Trophoblast cell (in vitro differentiated cells and primary cell): Measurements from ENCODE around the gene DDT.
"Not testable (repeated sequence)": the region's sequence is repeated elsewhere in the genome, so short reads cannot be mapped to it uniquely, and the experiment has no call there.

ENCODE experiments used
- DNase-seq, 2 donors: peaks; one replicate each; pipeline ENCODE4 v3.0.0-alpha.2; 2016
- H2AFZ ChIP-seq: 2 replicates; pipeline ENCODE4 v1.6.1; 2013; ENCODE audit warnings: low read length, moderate library complexity, mild to moderate bottlenecking; ENCODE audit not compliant: insufficient read depth, poor library complexity
- H2AK5ac ChIP-seq: 2 replicates; pipeline ENCODE4 v1.6.1; 2013; ENCODE audit warnings: mild to moderate bottlenecking, low read length
- H2BK120ac ChIP-seq: 2 replicates; pipeline ENCODE4 v1.6.1; 2013; ENCODE audit warnings: low read length, mild to moderate bottlenecking, moderate library complexity; ENCODE audit not compliant: insufficient read depth, poor library complexity
- H2BK12ac ChIP-seq: 2 replicates; pipeline ENCODE4 v1.6.1; 2013; ENCODE audit warnings: mild to moderate bottlenecking, low read length, moderate library complexity
- H2BK5ac ChIP-seq: 2 replicates; pipeline ENCODE4 v1.6.1; 2013; ENCODE audit warnings: low read length, low read depth, moderate library complexity, mild to moderate bottlenecking; ENCODE audit not compliant: poor library complexity
- H3K14ac ChIP-seq: 2 replicates; pipeline ENCODE4 v1.6.1; 2013; ENCODE audit warnings: mild to moderate bottlenecking, low read length
- H3K18ac ChIP-seq: 2 replicates; pipeline ENCODE4 v1.6.1; 2013; ENCODE audit warnings: mild to moderate bottlenecking, low read length
- H3K23ac ChIP-seq: 2 replicates; pipeline ENCODE4 v1.6.1; 2013; ENCODE audit warnings: low read length
- H3K27ac ChIP-seq: 2 replicates; pipeline ENCODE4 v1.5.1; 2013; ENCODE audit warnings: low read depth, mild to moderate bottlenecking, inconsistent platforms, low read length, moderate library complexity
- H3K27me3 ChIP-seq: 2 replicates; pipeline ENCODE4 v1.6.1; 2013; ENCODE audit warnings: inconsistent platforms, mild to moderate bottlenecking, low read length, moderate library complexity; ENCODE audit not compliant: insufficient read depth
- H3K36me3 ChIP-seq, 2 experiments: 1 replicate in 1 of 2; 2 replicates in 1 of 2; pipeline ENCODE4 v1.6.1; 2013; ENCODE audit warnings: low read length in 2 of 2, mild to moderate bottlenecking in 2 of 2, moderate library complexity in 1 of 2; ENCODE audit not compliant: insufficient read depth in 2 of 2, control insufficient read depth in 1 of 2
- H3K4ac ChIP-seq: 2 replicates; pipeline ENCODE4 v1.6.1; 2013; ENCODE audit warnings: low read depth, mild to moderate bottlenecking, low read length, moderate library complexity
- H3K4me1 ChIP-seq, 2 experiments: 1 replicate in 1 of 2; 2 replicates in 1 of 2; pipeline ENCODE4 v1.6.1; 2013; ENCODE audit warnings: low read length in 2 of 2, mild to moderate bottlenecking in 2 of 2, moderate library complexity in 1 of 2; ENCODE audit not compliant: insufficient read depth in 2 of 2, control insufficient read depth in 1 of 2
- H3K4me2 ChIP-seq: 2 replicates; pipeline ENCODE4 v1.6.1; 2013; ENCODE audit warnings: inconsistent platforms, mild to moderate bottlenecking, low read length, moderate library complexity
- H3K4me3 ChIP-seq: 2 replicates; pipeline ENCODE4 v1.5.1; 2013; ENCODE audit warnings: mild to moderate bottlenecking, low read depth, low read length, inconsistent platforms
- H3K79me1 ChIP-seq: one replicate; pipeline ENCODE4 v1.6.1; 2013; ENCODE audit warnings: low read length
- H3K79me2 ChIP-seq: 2 replicates; pipeline ENCODE4 v1.6.1; 2013; ENCODE audit warnings: low read length, mild to moderate bottlenecking; ENCODE audit not compliant: control insufficient read depth, insufficient read depth, poor library complexity
- H3K9ac ChIP-seq: 2 replicates; pipeline ENCODE4 v1.6.1; 2013; ENCODE audit warnings: mild to moderate bottlenecking, low read length
- H3K9me3 ChIP-seq: 2 replicates; pipeline ENCODE4 v1.6.1; 2013; ENCODE audit warnings: low read depth, mild to moderate bottlenecking, control low read depth, inconsistent platforms, low read length; ENCODE audit not compliant: insufficient read depth
- H4K12ac ChIP-seq: 2 replicates; pipeline ENCODE4 v1.6.1; 2013; ENCODE audit warnings: low read depth, mild to moderate bottlenecking, low read length, moderate library complexity
- H4K8ac ChIP-seq: 2 replicates; pipeline ENCODE4 v1.6.1; 2013; ENCODE audit warnings: low read depth, mild to moderate bottlenecking, low read length, moderate library complexity
- H4K91ac ChIP-seq: one replicate; pipeline ENCODE4 v1.6.1; 2013; ENCODE audit warnings: low read depth, mild to moderate bottlenecking, low read length, moderate library complexity
- WGBS: extraction: QIAGEN DNeasy Blood & Tissue Kit; methylation state at CpG from one replicate; pipeline ENCODE4 v1.1.7; 2013; ENCODE audit warnings: missing lambda C conversion rate; ENCODE audit not compliant: insufficient read length, insufficient coverage; ENCODE audit errors: extremely low coverage; 5-methylcytosine and 5-hydroxymethylcytosine counted together

DDT gene

DNA sequence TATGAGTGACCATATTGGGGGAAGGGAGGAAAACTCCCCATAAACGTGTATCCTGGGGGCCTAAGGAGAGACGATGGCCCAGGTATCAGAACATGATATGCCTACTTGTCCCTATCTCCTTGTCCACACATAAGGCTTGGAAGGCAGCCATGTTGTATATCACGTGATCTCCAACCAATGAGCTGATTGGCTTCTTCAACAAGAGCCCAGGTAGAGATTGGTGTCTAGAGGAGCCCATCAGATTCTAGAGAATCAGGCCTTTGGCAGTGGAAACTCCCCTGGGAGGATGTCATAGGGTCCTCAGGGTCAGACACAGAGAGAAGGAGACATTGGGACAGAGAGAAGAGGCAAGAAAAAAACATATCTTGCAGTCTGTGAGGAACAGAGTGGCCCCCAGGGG, 26.9 kb downstream of the DDT start:
- no CpG with 5 or more reads among the region's 3 CpGs for WGBS
- H4K91ac ChIP-seq = not testable (repeated sequence)

GRCh38 chr22:23940166-23940565, 34.1 kb downstream of the DDT start:
- WGBS = no CpG with 5 or more reads among the region's 14 CpGs
- not testable (repeated sequence) for H3K27me3 ChIP-seq, H2AFZ ChIP-seq, DNase-seq, H4K12ac ChIP-seq, H2BK120ac ChIP-seq, H3K9me3 ChIP-seq, H4K8ac ChIP-seq, H2BK12ac ChIP-seq, H3K79me1 ChIP-seq, H3K4ac ChIP-seq, H3K4me2 ChIP-seq, H3K36me3 ChIP-seq, H3K79me2 ChIP-seq, H3K23ac ChIP-seq, H3K9ac ChIP-seq, H2AK5ac ChIP-seq, H2BK5ac ChIP-seq, H3K27ac ChIP-seq, H3K18ac ChIP-seq, H3K4me3 ChIP-seq, H3K4me1 ChIP-seq, H3K14ac ChIP-seq, H4K91ac ChIP-seq

More for the DNA sequence above, 26.9 kb downstream of the DDT start:
- H3K18ac ChIP-seq, H2AFZ ChIP-seq, H2BK120ac ChIP-seq, DNase-seq, H3K27me3 ChIP-seq, H3K79me2 ChIP-seq, H4K12ac ChIP-seq, H3K79me1 ChIP-seq, H2BK12ac ChIP-seq, H3K4ac ChIP-seq, H2AK5ac ChIP-seq, H4K8ac ChIP-seq, H3K4me3 ChIP-seq, H3K4me2 ChIP-seq, H3K4me1 ChIP-seq, H3K9ac ChIP-seq, H3K36me3 ChIP-seq, H3K23ac ChIP-seq, H3K14ac ChIP-seq, H3K9me3 ChIP-seq, H2BK5ac ChIP-seq, H3K27ac ChIP-seq: not testable (repeated sequence)

GRCh38 chr22:23939017-23939357, 35.3 kb downstream of the DDT start:
- H3K27ac ChIP-seq = no peak overlapping the region
- H2BK120ac ChIP-seq = no peak overlapping the region
- H3K4ac ChIP-seq = no peak overlapping the region
- H2AFZ ChIP-seq = no peak overlapping the region
- no CpG with 5 or more reads among the region's 3 CpGs for WGBS
- H2BK5ac ChIP-seq = no peak overlapping the region
- no peak overlapping the region for H4K12ac ChIP-seq
- no peak overlapping the region for H3K18ac ChIP-seq
- no peaks in the 10 kb centered on the region for H3K9me3 ChIP-seq
- no peaks in the 10 kb centered on the region for H3K79me2 ChIP-seq
- no peak overlapping the region for H4K8ac ChIP-seq
- no peak overlapping the region for H3K14ac ChIP-seq
- no peak overlapping the region for H3K4me3 ChIP-seq
- no peaks in the 10 kb centered on the region for H3K4me1 ChIP-seq
- H3K4me2 ChIP-seq = no peak overlapping the region
- DNase-seq = no peak
- H3K79me1 ChIP-seq = no peaks in the 10 kb centered on the region
- H3K9ac ChIP-seq = no peak overlapping the region
- no peaks in the 10 kb centered on the region for H3K36me3 ChIP-seq
- no peak overlapping the region for H2AK5ac ChIP-seq
- no peak overlapping the region for H2BK12ac ChIP-seq
- H3K27me3 ChIP-seq = no peaks in the 10 kb centered on the region
- H4K91ac ChIP-seq = no peak overlapping the region
- H3K23ac ChIP-seq = no peak overlapping the region

DNA sequence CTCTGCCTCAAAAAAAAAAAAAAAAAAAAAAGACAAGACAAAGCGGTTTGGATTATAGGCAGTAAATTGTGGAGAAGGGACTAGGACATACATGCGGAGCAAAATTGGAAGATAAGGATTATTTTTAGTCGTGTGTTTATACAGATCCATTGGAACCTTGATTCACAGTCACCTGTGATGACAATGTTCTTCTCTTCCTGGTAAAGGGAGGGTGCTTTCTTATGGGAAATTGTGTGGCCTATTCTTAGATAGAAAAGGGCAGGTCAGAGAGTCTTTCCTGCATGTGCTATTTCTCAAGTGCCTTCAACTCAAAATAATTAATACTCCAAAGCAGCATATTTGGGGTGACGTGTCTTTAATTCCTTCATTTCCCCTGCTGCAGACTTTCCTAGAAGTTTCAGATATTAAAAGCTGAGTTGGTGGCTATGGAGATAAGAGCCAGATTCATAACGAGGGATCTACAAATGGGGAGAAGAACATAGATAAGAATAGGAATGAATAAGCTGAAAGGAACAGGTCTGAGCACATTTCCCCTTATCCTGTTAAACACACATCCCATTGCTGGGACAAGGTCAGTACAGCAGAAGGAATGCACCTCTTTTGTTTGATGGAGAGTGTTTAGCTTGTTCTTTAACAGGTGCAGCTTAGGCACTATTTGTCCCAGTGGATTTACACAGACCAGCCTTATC, 35.8 kb downstream of the DDT start:
- no peaks in the 10 kb centered on the region for H3K4me1 ChIP-seq
- no peaks in the 10 kb centered on the region for H3K9me3 ChIP-seq
- H3K4me2 ChIP-seq = no peak overlapping the region
- no peak overlapping the region for H2AFZ ChIP-seq
- no peak overlapping the region for H3K18ac ChIP-seq
- no peak overlapping the region for H2AK5ac ChIP-seq
- no peaks in the 10 kb centered on the region for H3K36me3 ChIP-seq
- no peaks in the 10 kb centered on the region for H3K79me1 ChIP-seq
- H2BK120ac ChIP-seq = no peak overlapping the region
- H3K27me3 ChIP-seq = no peaks in the 10 kb centered on the region
- H4K12ac ChIP-seq = no peak overlapping the region
- 100% methylated on average over 1 of the region's 5 CpGs for WGBS
- no peak overlapping the region for H3K23ac ChIP-seq
- H4K91ac ChIP-seq = no peak overlapping the region
- DNase-seq = no peak
- no peak overlapping the region for H4K8ac ChIP-seq
- no peak overlapping the region for H3K9ac ChIP-seq
- H3K4me3 ChIP-seq = no peak overlapping the region
- no peak overlapping the region for H3K27ac ChIP-seq
- H2BK12ac ChIP-seq = no peak overlapping the region
- no peak overlapping the region for H3K14ac ChIP-seq
- no peak overlapping the region for H3K4ac ChIP-seq
- H2BK5ac ChIP-seq = no peak overlapping the region
- H3K79me2 ChIP-seq = no peaks in the 10 kb centered on the region
